Endothelial cell of umbilical vein (primary cell): ENCODE measurements around the gene SCUBE3. TPM values are rescaled to one million over a fixed set of nuclear protein-coding genes. Genes with fewer than 3 reads are reported as not detected.

Experiments
- BruUV-seq: library from RNA; stranded (reverse); fragments of 400-500 nt; replicated peaks from 2 replicates; lab custom pipeline; 2021; lab: Mats Ljungman, UMichigan
- CTCF ChIA-PET: fragments of 300-600, 350-600 bp; sonication (Branson Sonifier 250); formaldehyde crosslinking; loops from one replicate; lab custom pipeline; 2021; ENCODE audit warnings: antibody characterized with exemption, inconsistent platforms; lab: Charles Lee
- POLR2A ChIA-PET: fragments of 300-600, 350-600 bp; sonication (Branson Sonifier 250); formaldehyde crosslinking; loops from one replicate; lab custom pipeline; 2021; ENCODE audit warnings: antibody characterized with exemption, inconsistent platforms; lab: Charles Lee
- DNase-seq: peaks from one replicate; pipeline ENCODE4 v3.0.0-alpha.2; 2011; ENCODE audit warnings: low read depth, low spot score
- FAIRE-seq: peaks from 2 replicates; lab custom pipeline; 2011; peaks lifted over from hg19 to GRCh38; lab: Jason Lieb, UNC
- H2AFZ ChIP-seq: 2 replicates; pipeline ENCODE4 v1.6.0; 2012; ENCODE audit warnings: low read depth, low read length, control low read depth, inconsistent platforms
- H3K27ac ChIP-seq: 2 replicates; pipeline ENCODE4 v1.5.1; 2011; ENCODE audit warnings: low read depth, mild to moderate bottlenecking, control low read depth, low read length, moderate library complexity; ENCODE audit not compliant: insufficient read depth
- H3K27me3 ChIP-seq, 2 experiments: 2 replicates each; pipeline versions ENCODE4 v1.6.0 to v1.6.1; 2011; ENCODE audit warnings: low read length in 2 of 2, mixed read lengths in 1 of 2; ENCODE audit not compliant: control insufficient read depth in 2 of 2, insufficient read depth in 2 of 2
- H3K36me3 ChIP-seq, 2 experiments: 2 replicates in 1 of 2; 3 replicates in 1 of 2; pipeline ENCODE4 v1.5.1; 2011; ENCODE audit warnings: low read length in 2 of 2, mild to moderate bottlenecking in 1 of 2, moderate library complexity in 1 of 2; ENCODE audit not compliant: control insufficient read depth in 2 of 2, insufficient read depth in 2 of 2; ENCODE audit errors: extremely low read depth in 1 of 2
- H3K4me1 ChIP-seq: 3 replicates; pipeline ENCODE4 v1.5.1; 2011; ENCODE audit warnings: mild to moderate bottlenecking, low read length; ENCODE audit not compliant: control insufficient read depth, insufficient read depth; ENCODE audit errors: extremely low read depth
- H3K4me2 ChIP-seq: 2 replicates; pipeline ENCODE4 v1.6.1; 2011; ENCODE audit warnings: low read length, control low read depth, mixed read lengths; ENCODE audit not compliant: insufficient read depth
- H3K4me3 ChIP-seq, 3 experiments: fragments of 200-600 bp in 1 of 3; sonication (generic), shearing (Covaris generic) in 1 of 3; replicated peaks in 1 of 3; 2 replicates each; pipeline ENCODE4 v1.5.1; 2011 to 2016; ENCODE audit warnings: control low read depth in 3 of 3, low read length in 3 of 3, mild to moderate bottlenecking in 2 of 3, inconsistent platforms in 1 of 3, low read depth in 1 of 3, moderate library complexity in 1 of 3; ENCODE audit not compliant: insufficient read depth in 1 of 3
- H3K79me2 ChIP-seq: 2 replicates; pipeline ENCODE4 v1.6.0; 2012; ENCODE audit warnings: low read length, inconsistent platforms; ENCODE audit not compliant: control insufficient read depth, insufficient read depth
- H3K9ac ChIP-seq: replicated peaks from 2 replicates; pipeline ENCODE3; 2011; ENCODE audit warnings: low read length, control low read depth; ENCODE audit not compliant: insufficient read depth; ENCODE audit errors: extremely low read depth
- H3K9me1 ChIP-seq: replicated peaks from 3 replicates; pipeline ENCODE4 v1.6.0; 2011; ENCODE audit warnings: mild to moderate bottlenecking, low read length; ENCODE audit not compliant: control insufficient read depth, insufficient read depth; ENCODE audit errors: extremely low read depth
- H3K9me3 ChIP-seq: replicated peaks from 2 replicates; pipeline ENCODE4 v1.5.1; 2012; ENCODE audit warnings: low read length, inconsistent platforms; ENCODE audit not compliant: control insufficient read depth, insufficient read depth
- H4K20me1 ChIP-seq: replicated peaks from 2 replicates; pipeline ENCODE3; 2011; ENCODE audit warnings: mild to moderate bottlenecking, low read length; ENCODE audit not compliant: control insufficient read depth, insufficient read depth; ENCODE audit errors: extremely low read depth
- CTCF ChIP-seq, 2 donors: IDR thresholded peaks; 1 replicate in 1 of 2; 2 replicates in 1 of 2; pipeline ENCODE4 v1.5.1; 2011; ENCODE audit warnings: low read length in 2 of 2, mild to moderate bottlenecking in 2 of 2, moderate library complexity in 2 of 2, control low read depth in 1 of 2, inconsistent platforms in 1 of 2, low read depth in 1 of 2; ENCODE audit not compliant: insufficient read depth in 1 of 2; ENCODE audit errors: extremely low read depth in 1 of 2
- EZH2 ChIP-seq: IDR thresholded peaks from 2 replicates; pipeline ENCODE4 v1.6.1; 2012; ENCODE audit warnings: borderline replicate concordance, low read depth, mild to moderate bottlenecking, moderate library complexity, low read length, inconsistent platforms; ENCODE audit not compliant: severe bottlenecking
- FOS ChIP-seq: IDR thresholded peaks from 2 replicates; pipeline ENCODE4 v1.6.1; 2011; ENCODE audit warnings: mild to moderate bottlenecking, low read length, moderate library complexity, borderline replicate concordance; ENCODE audit not compliant: insufficient read depth
- GATA2 ChIP-seq: IDR thresholded peaks from 2 replicates; pipeline ENCODE4 v1.7.0; 2011; ENCODE audit warnings: low read depth, mild to moderate bottlenecking, moderate library complexity, mixed read lengths, low read length; ENCODE audit not compliant: insufficient read length, insufficient read depth
- JUN ChIP-seq: IDR thresholded peaks from 2 replicates; pipeline ENCODE4 v1.6.1; 2011; ENCODE audit warnings: borderline replicate concordance, low read depth; ENCODE audit not compliant: insufficient read length, insufficient read depth
- MAX ChIP-seq: IDR thresholded peaks from 2 replicates; pipeline ENCODE4 v1.6.1; 2011; ENCODE audit not compliant: insufficient read depth, insufficient read length
- MYC ChIP-seq: IDR thresholded peaks from one replicate; pipeline ENCODE4 v1.6.1; 2011; ENCODE audit warnings: mild to moderate bottlenecking, low read depth, low read length
- POLR2A ChIP-seq: IDR thresholded peaks from 2 replicates; pipeline ENCODE4 v1.6.1; 2012; ENCODE audit warnings: low read depth, mild to moderate bottlenecking, control low read depth, low read length
- POLR2AphosphoS5 ChIP-seq: IDR thresholded peaks from 2 replicates; pipeline ENCODE4 v1.6.1; 2012; ENCODE audit warnings: low read depth, mild to moderate bottlenecking, control low read depth, low read length, moderate library complexity; ENCODE audit not compliant: insufficient read depth
- dilution Hi-C: fragments of 300-500 bp; cut with MboI; formaldehyde crosslinking; loops from one replicate; pipeline ENCODE4 v1.15.0; 2019; ENCODE audit warnings: low sequenced_read_pairs; ENCODE audit not compliant: extremely low pct_ligation_motif_present
- intact Hi-C: fragments of 100-400 bp; cut with micrococcal nuclease; formaldehyde crosslinking; loops from one replicate; pipeline ENCODE4 v1.10.0; 2022
- polyA plus RNA-seq, 4 experiments: library from polyadenylated mRNA; depleted of rRNA in 3 of 4; stranded (reverse) in 3 of 4; unstranded in 1 of 4; fragments of >200 nt; gene quantifications; 2 replicates each; pipeline versions ENCODE4 v1.2.1 to v1.2.3, GENCODE V29; 2011 to 2012; ENCODE audit warnings: missing spikeins in 1 of 4
- total RNA-seq: library from RNA; stranded (reverse); gene quantifications from 2 replicates; pipeline ENCODE4 v1.2.3, GENCODE V29; 2021

Gene SCUBE3
- total and polyA plus RNA-seq, 2 donors (not counting 3 experiments of a cell fraction or from before 2014, with no cell fraction given), result 1.1 to 1.5 TPM

GRCh38 chr6:35220711-35221110, 7.0 kb downstream of the SCUBE3 start:
- TF ChIP-seq POLR2A (no peak), POLR2AphosphoS5 (no peak), MYC (no peak), JUN (no peak), EZH2 (no peak), FOS (no peak), CTCF (IDR thresholded peaks at IDR 0.05; ENCODE audit: extremely low read depth in 1 of 2, insufficient read depth in 1 of 2, low read depth in 1 of 2, low read length in 2 of 2) (no peak), GATA2 (no peak), MAX (no peak)
- ChIA-PET CTCF (interaction anchor here (3.3 kb wide), 1 partner anchor 20 kb away, joined by 29 read pairs; no protein-coding TSS in a partner anchor), POLR2A (no interaction called here)
- Histone ChIP-seq H3K9me1 (no peaks in the 10 kb centered on the region), H3K4me1 (peaks cover 2% of the 10 kb centered on the region), H3K36me3 (no peaks in the 10 kb centered on the region), H3K27me3 (peaks cover 3 to 13% of the 10 kb centered on the region in 2 experiments), H3K9me3 (no peaks in the 10 kb centered on the region), H3K4me3 (no peak overlapping the region), H3K4me2 (no peak overlapping the region), H3K79me2 (no peaks in the 10 kb centered on the region), H3K27ac (no peak overlapping the region), H2AFZ (no peak overlapping the region), H4K20me1 (no peaks in the 10 kb centered on the region), H3K9ac (no peak overlapping the region)
- DNase-seq (no peak), FAIRE-seq (no peak)
- dilution Hi-C loops (no loop called here), intact Hi-C loops (no loop called here)
- BruUV-seq, result no TSS peak
